MM.1S (cell line): ENCODE results near the gene SCRN2.

ENCODE experiments used
- CTCF ChIP-seq: fragments of 300-600 bp; sonication (generic); IDR thresholded peaks from 2 replicates; pipeline ENCODE4 v1.5.1; 2016; ENCODE audit warnings: antibody characterized with exemption, low read length, mixed read lengths
- EZH2 ChIP-seq: fragments of 300-600 bp; sonication (generic); optimal IDR thresholded peaks from 2 replicates; pipeline ENCODE3; 2017; ENCODE audit warnings: low read depth, mild to moderate bottlenecking, antibody characterized with exemption, low read length, mixed read lengths
- EZH2phosphoT487 ChIP-seq: fragments of 300-600 bp; sonication (generic); IDR thresholded peaks from 2 replicates; pipeline ENCODE4 v1.6.1; 2018; ENCODE audit warnings: antibody characterized with exemption, low read length

GRCh38 chr17:47807421-47807820, 33.7 kb downstream of the SCRN2 start:
- TF ChIP-seq CTCF (no peak), EZH2 (no peak), EZH2phosphoT487 (no peak)
